Bronchial epithelial cell (primary cell): ENCODE measurements around the gene ITGB4. TPM values are rescaled to one million over a fixed set of nuclear protein-coding genes. Genes with fewer than 3 reads are reported as not detected.

Source experiments
- DNase-seq: peaks from one replicate; pipeline ENCODE4 v3.0.0-alpha.2; 2010; ENCODE audit warnings: low read depth
- FAIRE-seq: peaks from 2 replicates; lab custom pipeline; 2011; peaks lifted over from hg19 to GRCh38; lab: Jason Lieb, UNC
- H3K27me3 ChIP-seq: 2 replicates; pipeline ENCODE4 v1.5.1; 2011; ENCODE audit warnings: low read length; ENCODE audit not compliant: control insufficient read depth, insufficient read depth
- H3K36me3 ChIP-seq: 2 replicates; pipeline ENCODE4 v1.5.1; 2011; ENCODE audit warnings: low read length; ENCODE audit not compliant: control insufficient read depth, insufficient read depth
- H3K4me3 ChIP-seq: 2 replicates; pipeline ENCODE4 v1.5.1; 2011; ENCODE audit warnings: mild to moderate bottlenecking, low read depth, low read length, control low read depth
- CTCF ChIP-seq: IDR thresholded peaks from 2 replicates; pipeline ENCODE4 v1.5.1; 2011; ENCODE audit warnings: mild to moderate bottlenecking, moderate library complexity, low read length, control low read depth, inconsistent platforms; ENCODE audit not compliant: insufficient read depth, severe bottlenecking
- total RNA-seq: library from RNA; depleted of rRNA; stranded (reverse); fragments of >200 nt; gene quantifications from 2 replicates; pipeline ENCODE4 v1.2.1, GENCODE V29; 2014

The ITGB4 gene
- total RNA-seq, 1 donor from 2014 or later = 565 TPM

- no peak for FAIRE-seq
- peak; percentile 17 for TF ChIP-seq CTCF
- peak; percentile 57 for DNase-seq
- Histone ChIP-seq H3K4me3 (no peak overlapping the region), H3K27me3 (no peaks in the 10 kb centered on the region), H3K36me3 (peaks cover 8% of the 10 kb centered on the region)
Observed at GRCh38 chr17:75693500-75694481, 27.5 kb upstream of the ITGB4 start.

GRCh38 chr17:75694536-75694935 lies 26.7 kb upstream of the ITGB4 start:
- TF ChIP-seq CTCF = no peak
- Histone ChIP-seq H3K36me3 (peaks cover 8% of the 10 kb centered on the region), H3K4me3 (no peak overlapping the region), H3K27me3 (no peaks in the 10 kb centered on the region)
- FAIRE-seq (no peak), DNase-seq (no peak)

GRCh38 chr17:75695141-75695829 lies 26.0 kb upstream of the ITGB4 start:
- peak; percentile 91 for DNase-seq
- peak; percentile 87 for FAIRE-seq
- H3K36me3 ChIP-seq = peaks cover 8% of the 10 kb centered on the region

GRCh38 chr17:75695830-75696271 lies 25.4 kb upstream of the ITGB4 start:
- TF ChIP-seq CTCF = no peak
- Histone ChIP-seq H3K36me3 (peaks cover 6% of the 10 kb centered on the region), H3K27me3 (no peaks in the 10 kb centered on the region), H3K4me3 (no peak overlapping the region)
- no peak for FAIRE-seq
- DNase-seq = no peak

More at GRCh38 chr17:75695141-75695829, 26.0 kb upstream of the ITGB4 start:
- Histone ChIP-seq H3K27me3 (no peaks in the 10 kb centered on the region), H3K4me3 (no peak overlapping the region)
- TF ChIP-seq CTCF = no peak

GRCh38 chr17:75697651-75698291 lies 23.5 kb upstream of the ITGB4 start:
- no peak for FAIRE-seq
- Histone ChIP-seq H3K4me3 (no peak overlapping the region), H3K36me3 (peaks cover 10% of the 10 kb centered on the region), H3K27me3 (no peaks in the 10 kb centered on the region)
- no peak for TF ChIP-seq CTCF
- DNase-seq = no peak
